ENCODE measurements around the gene RASGRF1.

- TF ChIP-seq CTCF (IDR thresholded peaks at IDR 0.05) = no peak
- no peak for TF ChIP-seq EP300 (IDR thresholded peaks at IDR 0.05)
- TF ChIP-seq POLR2A (IDR thresholded peaks at IDR 0.05) = no peak
- no peak for TF ChIP-seq POLR2AphosphoS5 (IDR thresholded peaks at IDR 0.05)
Observed at GRCh38 chr15:78985859-78986475, 104.6 kb downstream of the RASGRF1 start.
